ENCODE data around the gene DYNLT2.

DYNLT2 gene

GRCh38 chr6:169692516-169692915 is 58.9 kb downstream of the DYNLT2 start:
- no peak for DNase-seq

GRCh38 chr6:169691260-169691659 is 60.1 kb downstream of the DYNLT2 start:
- no peak for DNase-seq
